Naive thymus-derived CD4-positive, alpha-beta T cell (primary cell): ENCODE data around the gene TOMM22. TPM values are rescaled to one million over a fixed set of nuclear protein-coding genes. Genes with fewer than 3 reads are reported as not detected.

Source experiments
- polyA plus RNA-seq, 2 donors: library from polyadenylated mRNA; unstranded; fragments of 300-500 nt; fragmentation: Illumina TruSeq; gene quantifications; one replicate each; pipeline ENCODE4 v1.2.3, GENCODE V29; 2021
- total RNA-seq, 6 experiments: library from RNA in 5 of 6; stranded (reverse) in 5 of 6; gene quantifications; 1 replicate in 5 of 6; 2 replicates in 1 of 6; pipeline ENCODE4 v1.2.3 and lab custom pipeline; 2021 to 2026

Gene TOMM22
- total and polyA plus RNA-seq, 7 experiments from 2014 or later: 45.0 to 92.4 (median 50.6) TPM

Other genes with a start within 250 kb of the TOMM22 start
- not detected for gene KCNJ4, start 226.8 kb upstream of the TOMM22 start, total RNA-seq
- gene KCNJ4, start 226.8 kb upstream of the TOMM22 start, polyA plus RNA-seq: not detected
- gene KDELR3, start 213.9 kb upstream of the TOMM22 start, total RNA-seq: under 1 TPM in 1 of 5 experiments, not detected in 4; 0.80 TPM
- gene KDELR3, start 213.9 kb upstream of the TOMM22 start, polyA plus RNA-seq: not detected
- 1,000 to 10,000 TPM in 2 of 5 experiments, 100 to 1,000 TPM in 3; 478 to 1,097 (median 684) TPM for gene DDX17, start 175.6 kb upstream of the TOMM22 start, total RNA-seq
- gene DDX17, start 175.6 kb upstream of the TOMM22 start, polyA plus RNA-seq: 10 to 100 TPM; 37.7 to 43.4 TPM
- 1 to 10 TPM in 1 of 5 experiments, under 1 TPM in 3, not detected in 1; 0.32 to 7.4 (median 0.65) TPM for gene DMC1, start 111.8 kb upstream of the TOMM22 start, total RNA-seq
- under 1 TPM in 1 of 2 donors, not detected in 1; 0.13 TPM for gene DMC1, start 111.8 kb upstream of the TOMM22 start, polyA plus RNA-seq
- gene FAM227A, start 25.6 kb upstream of the TOMM22 start, total RNA-seq: 1 to 10 TPM in 1 of 5 experiments, under 1 TPM in 3, not detected in 1; 0.05 to 1.0 (median 0.30) TPM
- gene FAM227A, start 25.6 kb upstream of the TOMM22 start, polyA plus RNA-seq: not detected
- gene CBY1, start 25.3 kb upstream of the TOMM22 start, total RNA-seq: 10 to 100 TPM; 12.2 to 39.9 (median 15.2) TPM
- 10 to 100 TPM in 1 of 2 donors, 1 to 10 TPM in 1; 8.1 to 11.2 TPM for gene CBY1, start 25.3 kb upstream of the TOMM22 start, polyA plus RNA-seq
- 100 to 1,000 TPM in 2 of 5 experiments, 10 to 100 TPM in 3; 60.6 to 175 (median 74.9) TPM for gene JOSD1, start 19.0 kb downstream of the TOMM22 start, total RNA-seq
- gene JOSD1, start 19.0 kb downstream of the TOMM22 start, polyA plus RNA-seq: 1 to 10 TPM; 7.4 to 8.1 TPM
- 100 to 1,000 TPM in 2 of 5 experiments, 10 to 100 TPM in 3; 79.1 to 209 (median 91.9) TPM for gene GTPBP1, start 24.0 kb downstream of the TOMM22 start, total RNA-seq
- gene GTPBP1, start 24.0 kb downstream of the TOMM22 start, polyA plus RNA-seq: 10 to 100 TPM; 16.9 to 32.8 TPM
- gene SUN2, start 74.0 kb downstream of the TOMM22 start, total RNA-seq: 100 to 1,000 TPM; 509 to 977 (median 558) TPM
- gene SUN2, start 74.0 kb downstream of the TOMM22 start, polyA plus RNA-seq: 100 to 1,000 TPM; 397 to 696 TPM
- gene DNAL4, start 112.2 kb downstream of the TOMM22 start, total RNA-seq: 10 to 100 TPM in 2 of 5 experiments, 1 to 10 TPM in 3; 5.0 to 11.1 (median 8.9) TPM
- gene DNAL4, start 112.2 kb downstream of the TOMM22 start, polyA plus RNA-seq: 10 to 100 TPM in 1 of 2 donors, 1 to 10 TPM in 1; 9.8 to 15.0 TPM
- gene NPTXR, start 162.1 kb downstream of the TOMM22 start, total RNA-seq: 10 to 100 TPM in 2 of 5 experiments, 1 to 10 TPM in 2, under 1 TPM in 1; 0.85 to 12.9 (median 7.8) TPM
- 1 to 10 TPM; 1.1 to 1.4 TPM for gene NPTXR, start 162.1 kb downstream of the TOMM22 start, polyA plus RNA-seq
- 10 to 100 TPM; 41.7 to 77.0 (median 73.4) TPM for gene CBX6, start 190.3 kb downstream of the TOMM22 start, total RNA-seq
- 1 to 10 TPM; 6.3 to 7.2 TPM for gene CBX6, start 190.3 kb downstream of the TOMM22 start, polyA plus RNA-seq